ENCODE data around the gene TEKT2.

DNA sequence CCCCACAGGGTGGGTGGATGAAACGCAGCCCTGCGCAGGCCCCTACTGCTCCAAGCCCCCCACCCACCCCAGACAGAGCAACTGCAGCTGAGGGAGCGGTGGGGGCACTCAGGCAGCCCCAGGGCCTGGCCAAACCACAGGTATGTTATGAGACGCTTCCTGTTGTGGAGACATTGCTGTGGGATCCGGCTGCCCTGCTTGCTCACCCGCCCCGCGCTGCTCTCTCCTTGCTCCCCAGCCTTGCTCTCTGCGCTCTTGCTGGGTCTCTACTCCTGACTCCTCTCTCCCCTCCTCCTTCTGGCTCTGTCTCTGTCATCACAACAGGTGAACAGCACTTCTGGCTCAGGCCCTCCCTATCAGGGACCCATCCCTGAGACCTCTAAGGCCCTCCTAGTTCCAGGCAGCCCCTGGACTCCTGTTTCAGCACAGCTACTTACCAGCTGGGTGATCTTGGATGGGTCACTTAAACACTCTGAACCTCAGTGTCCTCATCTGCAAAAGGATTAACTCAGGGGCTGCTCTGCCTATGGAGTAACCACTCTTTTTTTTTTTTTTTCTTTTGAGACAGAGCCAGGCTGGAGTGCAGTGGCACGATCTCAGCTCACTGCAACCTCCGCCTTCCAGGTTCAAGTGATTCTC, 25.3 kb downstream of the TEKT2 start:
- TF ChIP-seq, protein P1, sequence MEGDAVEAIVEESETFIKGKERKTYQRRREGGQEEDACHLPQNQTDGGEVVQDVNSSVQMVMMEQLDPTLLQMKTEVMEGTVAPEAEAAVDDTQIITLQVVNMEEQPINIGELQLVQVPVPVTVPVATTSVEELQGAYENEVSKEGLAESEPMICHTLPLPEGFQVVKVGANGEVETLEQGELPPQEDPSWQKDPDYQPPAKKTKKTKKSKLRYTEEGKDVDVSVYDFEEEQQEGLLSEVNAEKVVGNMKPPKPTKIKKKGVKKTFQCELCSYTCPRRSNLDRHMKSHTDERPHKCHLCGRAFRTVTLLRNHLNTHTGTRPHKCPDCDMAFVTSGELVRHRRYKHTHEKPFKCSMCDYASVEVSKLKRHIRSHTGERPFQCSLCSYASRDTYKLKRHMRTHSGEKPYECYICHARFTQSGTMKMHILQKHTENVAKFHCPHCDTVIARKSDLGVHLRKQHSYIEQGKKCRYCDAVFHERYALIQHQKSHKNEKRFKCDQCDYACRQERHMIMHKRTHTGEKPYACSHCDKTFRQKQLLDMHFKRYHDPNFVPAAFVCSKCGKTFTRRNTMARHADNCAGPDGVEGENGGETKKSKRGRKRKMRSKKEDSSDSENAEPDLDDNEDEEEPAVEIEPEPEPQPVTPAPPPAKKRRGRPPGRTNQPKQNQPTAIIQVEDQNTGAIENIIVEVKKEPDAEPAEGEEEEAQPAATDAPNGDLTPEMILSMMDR (conservative IDR thresholded peaks at IDR 0.05; ENCODE audit: low read length): no peak
- no peak for TF ChIP-seq EZH2phosphoT487 (IDR thresholded peaks at IDR 0.05; ENCODE audit: borderline replicate concordance)

Measured in Loucy (cell line).